MM.1S (cell line): ENCODE measurements around the gene DEDD.

Experiments
- DNase-seq: peaks from one replicate; pipeline ENCODE4 v3.0.0-alpha.2; 2015
- H2AFZ ChIP-seq: fragments of 300-600 bp; sonication (generic); 2 replicates; pipeline ENCODE4 v1.6.0; 2016; ENCODE audit warnings: antibody characterized with exemption, low read length
- H3F3A ChIP-seq: fragments of 300-600 bp; sonication (generic); 2 replicates; pipeline ENCODE4 v1.6.1; 2016; ENCODE audit warnings: mild to moderate bottlenecking, antibody characterized with exemption, low read length, moderate library complexity, mixed read lengths; ENCODE audit not compliant: insufficient read depth
- H3K27ac ChIP-seq: fragments of 300-600 bp; sonication (generic); 2 replicates; pipeline ENCODE4 v1.5.1; 2016; ENCODE audit warnings: mild to moderate bottlenecking, low read length
- H3K27me3 ChIP-seq: fragments of 300-600 bp; sonication (generic); replicated peaks from 2 replicates; pipeline ENCODE4 v1.6.0; 2016; ENCODE audit warnings: low read length; ENCODE audit not compliant: insufficient read depth
- H3K36me3 ChIP-seq: fragments of 300-600 bp; sonication (generic); replicated peaks from 2 replicates; pipeline ENCODE4 v1.6.1; 2016; ENCODE audit warnings: mild to moderate bottlenecking, low read length, mixed read lengths; ENCODE audit not compliant: insufficient read depth
- H3K4me1 ChIP-seq: fragments of 300-600 bp; sonication (generic); 2 replicates; pipeline ENCODE4 v1.6.1; 2016; ENCODE audit warnings: low read length, mixed read lengths
- H3K4me2 ChIP-seq: fragments of 300-600 bp; sonication (generic); 2 replicates; pipeline ENCODE4 v1.6.0; 2016; ENCODE audit warnings: low read depth, low read length
- H3K4me3 ChIP-seq: fragments of 300-600 bp; sonication (generic); 2 replicates; pipeline ENCODE4 v1.5.1; 2016; ENCODE audit warnings: low read length, mixed read lengths
- H3K79me2 ChIP-seq: fragments of 300-600 bp; sonication (generic); 2 replicates; pipeline ENCODE4 v1.6.1; 2016; ENCODE audit warnings: mixed run types, low read length, mixed read lengths
- H3K9ac ChIP-seq: fragments of 300-600 bp; sonication (generic); 2 replicates; pipeline ENCODE4 v1.6.1; 2016; ENCODE audit warnings: low read length, mixed read lengths
- H3K9me2 ChIP-seq: fragments of 300-600 bp; sonication (generic); replicated peaks from 2 replicates; pipeline ENCODE4 v1.6.1; 2016; ENCODE audit warnings: mild to moderate bottlenecking, low read length, mixed read lengths; ENCODE audit not compliant: insufficient read depth
- H3K9me3 ChIP-seq: fragments of 300-600 bp; sonication (generic); replicated peaks from 2 replicates; pipeline ENCODE4 v1.6.1; 2016; ENCODE audit warnings: mild to moderate bottlenecking, low read length, mixed read lengths; ENCODE audit not compliant: insufficient read depth
- H4K20me1 ChIP-seq: fragments of 300-600 bp; sonication (generic); 2 replicates; pipeline ENCODE4 v1.6.1; 2016; ENCODE audit warnings: mild to moderate bottlenecking, low read length, moderate library complexity, mixed read lengths; ENCODE audit not compliant: insufficient read depth
- CTCF ChIP-seq: fragments of 300-600 bp; sonication (generic); IDR thresholded peaks from 2 replicates; pipeline ENCODE4 v1.5.1; 2016; ENCODE audit warnings: antibody characterized with exemption, low read length, mixed read lengths
- EZH2 ChIP-seq: fragments of 300-600 bp; sonication (generic); optimal IDR thresholded peaks from 2 replicates; pipeline ENCODE3; 2017; ENCODE audit warnings: low read depth, mild to moderate bottlenecking, antibody characterized with exemption, low read length, mixed read lengths
- EZH2phosphoT487 ChIP-seq: fragments of 300-600 bp; sonication (generic); IDR thresholded peaks from 2 replicates; pipeline ENCODE4 v1.6.1; 2018; ENCODE audit warnings: antibody characterized with exemption, low read length

Gene DEDD

GRCh38 chr1:161076410-161076809, 56.1 kb downstream of the DEDD start:
- Histone ChIP-seq H4K20me1 (no peaks in the 10 kb centered on the region), H3K9me2 (no peaks in the 10 kb centered on the region), H3K9me3 (no peaks in the 10 kb centered on the region), H3K4me3 (no peak overlapping the region), H3F3A (no peaks in the 10 kb centered on the region), H2AFZ (no peak overlapping the region), H3K4me2 (no peak overlapping the region), H3K27ac (no peak overlapping the region), H3K79me2 (no peaks in the 10 kb centered on the region), H3K27me3 (no peaks in the 10 kb centered on the region), H3K4me1 (peaks cover under 1% of the 10 kb centered on the region; the same call in 1 of the 2 replicates), H3K36me3 (no peaks in the 10 kb centered on the region), H3K9ac (no peak overlapping the region)
- no peak for DNase-seq
- no peak for TF ChIP-seq CTCF
- TF ChIP-seq EZH2: no peak
- no peak for TF ChIP-seq EZH2phosphoT487

GRCh38 chr1:161074676-161075368, 57.6 kb downstream of the DEDD start:
- no peaks in the 10 kb centered on the region for H3K9me3 ChIP-seq
- DNase-seq: no peak
- no peaks in the 10 kb centered on the region for H4K20me1 ChIP-seq
- no peak overlapping the region for H3K9ac ChIP-seq
- H3F3A ChIP-seq: peaks cover 12% of the 10 kb centered on the region
- TF ChIP-seq CTCF (no peak), EZH2phosphoT487 (no peak), EZH2 (no peak)
- H2AFZ ChIP-seq: no peak overlapping the region
- no peaks in the 10 kb centered on the region for H3K79me2 ChIP-seq
- H3K4me1 ChIP-seq: peaks cover 15% of the 10 kb centered on the region
- no peak overlapping the region for H3K4me3 ChIP-seq
- no peaks in the 10 kb centered on the region for H3K27me3 ChIP-seq
- no peaks in the 10 kb centered on the region for H3K36me3 ChIP-seq
- no peaks in the 10 kb centered on the region for H3K9me2 ChIP-seq
- no peak overlapping the region for H3K27ac ChIP-seq
- H3K4me2 ChIP-seq: no peak overlapping the region

- Histone ChIP-seq H3K27me3 (no peaks in the 10 kb centered on the region), H3K79me2 (peaks cover 11% of the 10 kb centered on the region), H4K20me1 (no peaks in the 10 kb centered on the region), H3K4me1 (peaks cover 15% of the 10 kb centered on the region), H3F3A (peaks cover 23% of the 10 kb centered on the region), H3K36me3 (no peaks in the 10 kb centered on the region), H3K4me2 (no peak overlapping the region), H3K27ac (no peak overlapping the region), H3K4me3 (no peak overlapping the region), H3K9me2 (no peaks in the 10 kb centered on the region), H3K9me3 (no peaks in the 10 kb centered on the region), H2AFZ (no peak overlapping the region), H3K9ac (no peak overlapping the region)
- no peak for TF ChIP-seq EZH2
- TF ChIP-seq CTCF: no peak
- TF ChIP-seq EZH2phosphoT487: no peak
- DNase-seq: no peak
Observed at GRCh38 chr1:161073474-161074121, 58.9 kb downstream of the DEDD start.
